NCI-H2227 (cell line): ENCODE data around the gene TMEM186.
"Not testable (repeated sequence)": the region's sequence is repeated elsewhere in the genome, so short reads cannot be mapped to it uniquely, and the experiment has no call there.

Experiments
- DNase-seq: peaks from one replicate; lab custom pipeline; 2025; ENCODE audit not compliant: unreplicated experiment; lab: John Stamatoyannopoulos, UW

TMEM186 gene

GRCh38 chr16:8775359-8775758 lies 22.1 kb downstream of the TMEM186 start:
- no peak for DNase-seq

- DNase-seq = no peak
These were observed 23.2 kb downstream of the TMEM186 start for GRCh38 chr16:8774208-8774607.

GRCh38 chr16:8773537-8773936 lies 23.9 kb downstream of the TMEM186 start:
- no peak for DNase-seq

GRCh38 chr16:8768692-8769091 lies 28.7 kb downstream of the TMEM186 start:
- no peak for DNase-seq

DNA sequence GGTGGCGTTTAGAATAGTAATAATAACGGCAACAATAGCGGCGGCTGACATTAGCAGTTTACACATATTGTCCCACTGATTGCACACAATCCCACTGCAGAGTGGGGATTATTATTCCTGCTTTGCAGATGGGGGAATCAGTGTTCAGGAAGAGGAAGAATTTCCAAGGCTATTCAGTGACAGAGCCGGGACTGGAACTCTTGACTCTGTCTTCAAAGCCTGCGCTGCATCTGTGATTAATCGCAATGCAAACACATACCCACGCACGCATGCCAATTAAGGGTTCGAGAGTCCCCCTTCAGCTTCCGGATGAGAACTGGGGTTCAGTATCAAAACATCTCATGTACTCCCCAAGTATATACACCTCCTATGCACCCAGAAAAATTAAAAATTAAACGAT lies 29.2 kb downstream of the TMEM186 start:
- no peak for DNase-seq

DNA sequence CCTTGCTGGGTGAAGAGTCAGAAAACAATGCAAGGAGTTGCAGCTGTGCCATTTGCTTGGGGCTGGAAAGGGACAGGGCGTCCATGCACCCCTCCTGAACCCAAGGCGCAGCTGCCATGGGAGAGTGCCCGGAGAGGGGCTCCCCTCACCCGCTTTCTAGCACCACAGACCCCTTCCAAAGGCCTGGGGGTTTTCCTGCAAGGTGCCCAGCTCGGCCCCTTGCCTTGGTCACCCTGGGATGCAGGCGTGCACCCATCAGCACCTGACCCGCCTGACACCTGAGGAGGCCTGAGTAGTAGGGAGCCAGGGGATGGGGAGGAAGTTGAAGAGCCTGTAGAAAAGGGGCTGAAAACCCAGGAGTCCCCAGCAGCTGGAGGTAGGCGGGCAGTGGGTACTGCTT lies 30.3 kb downstream of the TMEM186 start:
- no peak for DNase-seq

DNA sequence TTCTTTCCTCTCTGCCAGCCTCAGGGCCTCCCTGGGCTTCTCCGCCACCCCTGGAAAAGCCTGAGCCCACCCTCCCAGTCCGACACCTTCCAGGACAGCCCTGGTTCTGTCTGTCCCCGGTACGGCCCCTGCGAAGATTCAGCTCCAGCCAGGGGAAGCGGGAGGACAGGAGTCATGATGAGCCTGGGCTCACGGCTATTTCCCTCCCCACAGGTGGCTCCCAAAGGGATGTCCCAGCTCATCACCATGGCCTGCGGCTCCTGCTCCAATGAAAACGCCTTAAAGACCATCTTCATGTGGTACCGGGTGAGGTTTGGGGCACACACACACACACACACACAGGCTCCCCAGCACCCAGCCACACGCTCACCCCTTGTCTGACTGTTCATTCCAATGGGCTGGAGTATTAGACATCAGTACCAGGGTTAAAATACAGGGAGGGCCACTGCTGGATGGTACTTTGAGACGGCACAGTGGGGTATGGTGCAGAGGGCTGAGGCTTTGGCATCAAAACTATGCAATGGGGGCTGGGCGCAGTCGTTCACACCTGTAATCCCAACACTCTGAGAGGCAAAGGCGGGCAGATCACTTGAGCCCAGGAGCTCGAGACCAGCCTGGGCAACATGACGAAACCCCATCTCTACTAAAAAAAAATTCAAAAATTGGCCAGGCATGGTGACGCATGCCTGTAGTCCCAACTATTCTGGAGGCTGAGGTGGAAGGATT lies 32.8 kb downstream of the TMEM186 start:
- no peak for DNase-seq

DNA sequence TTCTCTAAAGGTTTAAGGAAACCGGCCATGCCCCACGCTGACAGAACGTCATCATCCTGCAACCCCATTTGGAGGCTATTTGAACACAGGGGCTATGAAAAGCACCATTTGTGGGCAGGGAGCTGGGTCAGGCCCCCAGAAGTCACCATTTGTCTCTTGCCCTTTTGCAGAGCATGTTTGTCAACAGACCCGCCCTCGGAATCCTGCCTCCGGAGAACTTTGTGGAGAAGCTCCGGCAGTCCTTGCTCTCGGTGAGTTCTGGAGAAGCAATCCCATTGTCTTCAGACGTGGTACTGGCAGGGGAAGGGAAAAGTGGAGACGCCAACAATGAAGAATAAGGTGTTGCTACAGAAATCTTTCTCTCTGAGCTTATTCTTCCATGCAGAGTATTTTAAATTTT lies 33.5 kb downstream of the TMEM186 start:
- DNase-seq = no peak

DNA sequence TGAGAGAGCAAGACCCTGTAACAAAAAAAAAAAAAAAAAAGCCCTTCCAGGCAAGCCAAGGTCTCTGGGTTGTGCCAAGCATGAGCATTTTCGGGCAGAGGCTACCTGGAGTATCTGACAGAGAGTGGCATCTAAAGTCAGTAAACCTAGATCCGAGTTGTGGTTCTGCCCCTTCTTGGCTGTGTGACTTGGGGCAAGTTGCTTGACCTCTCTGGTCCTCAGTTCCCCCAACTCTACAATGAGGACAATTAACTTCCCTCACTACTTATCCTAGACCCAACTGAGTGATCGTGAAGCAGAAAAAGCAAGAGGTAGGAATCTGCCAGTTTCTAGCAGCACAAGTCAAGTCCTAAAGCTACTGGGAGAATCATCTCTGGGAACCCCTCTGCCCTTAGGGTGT lies 34.4 kb downstream of the TMEM186 start:
- DNase-seq = no peak

DNA sequence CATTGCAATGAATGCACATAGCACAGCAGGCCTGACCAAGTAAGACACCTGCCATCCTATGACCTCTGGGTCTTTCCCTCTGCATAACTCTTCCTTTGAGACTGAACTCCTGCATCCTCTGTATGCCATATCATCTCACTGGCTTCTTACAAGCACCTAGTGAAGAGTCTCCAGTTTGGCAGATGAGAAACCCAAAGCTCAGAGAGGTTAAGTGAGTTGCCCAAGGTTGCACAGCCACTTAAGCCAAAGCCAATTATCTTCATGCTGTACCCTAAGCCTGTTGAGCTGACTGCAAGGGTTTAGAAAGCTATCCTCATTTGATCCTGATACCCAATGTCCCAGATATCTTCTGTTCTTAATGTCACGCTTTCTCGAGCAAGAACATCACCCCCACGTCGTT lies 35.2 kb downstream of the TMEM186 start:
- DNase-seq = no peak

DNA sequence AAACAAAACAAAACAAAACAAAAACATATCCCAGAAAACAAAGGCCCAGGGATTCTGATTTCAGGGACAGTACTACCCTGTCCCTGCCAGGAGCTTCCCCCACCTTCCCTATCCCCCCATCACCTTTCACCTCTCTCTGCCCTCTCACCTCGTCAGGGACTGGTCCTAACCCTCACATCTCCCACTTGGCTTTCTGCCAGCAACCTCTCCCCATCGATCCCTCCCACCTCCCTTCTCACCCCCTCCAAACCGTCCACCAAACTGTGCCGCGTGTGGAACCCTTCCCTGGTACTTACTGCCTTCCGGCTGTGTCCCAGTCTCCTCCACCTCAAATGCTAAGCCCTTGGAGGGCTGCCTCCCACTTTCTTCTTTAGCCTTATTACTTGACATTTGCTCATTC lies 36.4 kb downstream of the TMEM186 start:
- no peak for DNase-seq

- DNase-seq = no peak
These were observed 37.4 kb downstream of the TMEM186 start for GRCh38 chr16:8760021-8760420.

DNA sequence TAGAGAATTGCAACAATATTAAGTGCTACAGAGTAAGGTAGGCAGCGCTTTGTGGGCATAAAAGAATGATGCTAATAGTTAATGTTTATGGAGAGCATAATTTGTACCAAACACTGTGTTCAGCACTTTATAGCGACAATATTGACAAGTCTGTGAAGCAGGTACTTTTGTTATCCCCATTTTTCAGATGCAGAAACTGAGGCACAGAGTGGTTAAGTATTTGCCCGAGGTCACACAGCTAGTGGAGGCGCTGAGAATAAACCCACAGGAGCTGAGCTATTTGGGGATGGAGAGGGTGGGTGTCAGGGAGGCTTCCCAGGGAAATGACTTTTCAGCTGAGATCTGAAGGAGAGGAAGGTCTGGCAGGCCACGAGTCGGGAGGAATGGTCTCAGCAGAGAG lies 39.4 kb downstream of the TMEM186 start:
- no peak for DNase-seq

DNA sequence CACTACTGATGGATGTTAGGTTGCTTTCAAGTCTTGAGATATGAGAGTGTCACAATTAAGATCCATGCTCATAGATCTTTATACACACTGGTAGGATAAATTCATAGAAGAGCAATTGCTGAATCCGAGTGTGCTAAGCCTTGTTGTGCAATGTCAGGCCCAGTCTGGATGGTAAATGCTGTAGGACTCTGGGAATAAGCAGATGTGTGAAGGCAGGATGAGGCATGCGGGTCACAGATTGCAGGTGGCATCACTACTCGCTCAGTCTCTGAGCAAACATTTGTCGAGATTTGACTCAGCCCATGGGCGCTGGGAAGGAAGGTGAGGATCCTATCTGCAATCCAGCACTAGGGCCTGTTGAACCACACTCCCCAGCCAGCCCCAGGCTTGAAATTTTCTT lies 40.7 kb downstream of the TMEM186 start:
- no peak for DNase-seq

DNA sequence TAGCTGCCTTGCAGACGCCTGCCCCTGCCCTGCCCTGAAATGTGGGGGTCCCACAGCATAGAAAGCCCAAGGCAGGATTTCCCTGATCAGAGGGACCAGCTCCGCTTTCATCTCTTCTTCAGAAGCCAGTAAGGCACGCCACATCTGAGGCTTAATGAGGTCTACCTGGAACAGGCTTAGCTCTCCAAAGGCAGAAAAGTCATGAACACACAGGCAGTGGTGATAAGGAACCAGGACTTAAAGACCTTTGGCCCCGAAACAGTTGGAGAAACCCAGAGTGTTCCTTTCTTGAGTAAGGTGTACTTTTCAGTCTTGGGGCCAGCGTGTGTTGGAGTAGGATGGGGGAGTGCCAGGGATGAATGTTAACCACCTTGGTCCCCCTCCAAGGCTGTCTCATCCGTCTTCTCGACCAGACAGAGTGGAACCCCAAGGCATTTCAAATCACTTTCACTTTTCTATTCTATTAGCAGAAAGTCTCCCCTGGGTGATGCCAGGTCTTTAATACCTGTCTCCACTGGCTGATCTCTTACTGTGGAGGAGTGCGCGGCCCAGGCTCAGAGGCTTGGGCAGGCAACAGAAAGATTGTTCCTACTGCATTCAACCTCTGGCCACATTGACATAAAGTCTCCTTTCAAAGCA lies 43.9 kb downstream of the TMEM186 start:
- no peak for DNase-seq

- DNase-seq = no peak
These were observed 44.7 kb downstream of the TMEM186 start for GRCh38 chr16:8752706-8753105.

GRCh38 chr16:8751481-8752311 lies 45.7 kb downstream of the TMEM186 start:
- no peak for DNase-seq

GRCh38 chr16:8748944-8749343 lies 48.5 kb downstream of the TMEM186 start:
- not testable (repeated sequence) for DNase-seq
